ENCODE results near the gene SHB.

SHB gene

GRCh38 chr9:38089387-38090165 lies 20.5 kb upstream of the SHB start:
- TF ChIP-seq CTCF (IDR thresholded peaks at IDR 0.05; ENCODE audit: insufficient read depth, low read depth, low read length, missing control alignments), result no peak
- peak; percentile 59 for DNase-seq (ENCODE audit: low read depth)
- no peak overlapping the region for H3K4me3 ChIP-seq (ENCODE audit: low read depth, low read length)

GRCh38 chr9:38088006-38088925 lies 19.2 kb upstream of the SHB start:
- no peak overlapping the region for H3K4me3 ChIP-seq (ENCODE audit: low read depth, low read length)
- peak; percentile 79 for DNase-seq (ENCODE audit: low read depth)
- peak; percentile 98 for TF ChIP-seq CTCF (IDR thresholded peaks at IDR 0.05; ENCODE audit: insufficient read depth, low read depth, low read length, missing control alignments)

GRCh38 chr9:38086496-38086895 lies 17.5 kb upstream of the SHB start:
- H3K4me3 ChIP-seq (ENCODE audit: low read depth, low read length), result no peak overlapping the region
- DNase-seq (ENCODE audit: low read depth), result no peak
- no peak for TF ChIP-seq CTCF (IDR thresholded peaks at IDR 0.05; ENCODE audit: insufficient read depth, low read depth, low read length, missing control alignments)

GRCh38 chr9:38085308-38085707 lies 16.3 kb upstream of the SHB start:
- no peak overlapping the region for H3K4me3 ChIP-seq (ENCODE audit: low read depth, low read length)
- TF ChIP-seq CTCF (IDR thresholded peaks at IDR 0.05; ENCODE audit: insufficient read depth, low read depth, low read length, missing control alignments), result no peak
- no peak for DNase-seq (ENCODE audit: low read depth)

GRCh38 chr9:38084556-38084880 lies 15.5 kb upstream of the SHB start:
- no peak for DNase-seq (ENCODE audit: low read depth)
- H3K4me3 ChIP-seq (ENCODE audit: low read depth, low read length), result no peak overlapping the region
- TF ChIP-seq CTCF (IDR thresholded peaks at IDR 0.05; ENCODE audit: insufficient read depth, low read depth, low read length, missing control alignments), result no peak

GRCh38 chr9:38083858-38084555 lies 15.0 kb upstream of the SHB start:
- no peak for TF ChIP-seq CTCF (IDR thresholded peaks at IDR 0.05; ENCODE audit: insufficient read depth, low read depth, low read length, missing control alignments)
- H3K4me3 ChIP-seq (ENCODE audit: low read depth, low read length), result no peak overlapping the region
- DNase-seq (ENCODE audit: low read depth), result no peak
